ENCODE data around the gene ALDH1B1. TPM values are rescaled to one million over a fixed set of nuclear protein-coding genes. Genes with fewer than 3 reads are reported as not detected.

The ALDH1B1 gene
- polyA plus RNA-seq, 1 donor (not counting 4 experiments of a cell fraction or from before 2014, with no cell fraction given), result 14.4 TPM

- dilution Hi-C loops (cut with MboI; ENCODE audit: extremely low pct_ligation_motif_present, low sequenced_read_pairs), result no loop called here
- Histone ChIP-seq H3K79me2 (ENCODE audit: control insufficient read depth, insufficient read depth, low read length) (peaks cover 6% of the 10 kb centered on the region), H3K9me3 (ENCODE audit: control insufficient read depth, low read depth, low read length) (no peaks in the 10 kb centered on the region), H3K4me2 (ENCODE audit: control insufficient read depth, extremely low read depth, insufficient read depth, low read depth, low read length) (peak overlapping the region; percentile 95), H4K20me1 (ENCODE audit: control insufficient read depth, extremely low read depth, insufficient read depth, low read length) (no peaks in the 10 kb centered on the region), H3K4me3 (ENCODE audit: control insufficient read depth in 2 of 3, extremely low read depth in 1 of 3, insufficient read depth in 2 of 3, low read depth in 1 of 3, low read length in 3 of 3) (no peak overlapping the region), H3K36me3 (ENCODE audit: control insufficient read depth in 2 of 2, extremely low read depth in 1 of 2, insufficient read depth in 2 of 2, low read length in 2 of 2) (peaks cover 2 to 8% of the 10 kb centered on the region in 2 experiments), H3K27me3 (ENCODE audit: control insufficient read depth, extremely low read depth, insufficient read depth, low read length) (peaks cover 12% of the 10 kb centered on the region), H3K9ac (ENCODE audit: control insufficient read depth, extremely low read depth, insufficient read depth, low read length) (no peak overlapping the region), H2AFZ (ENCODE audit: control insufficient read depth, low read length) (no peak overlapping the region), H3K4me1 (ENCODE audit: control insufficient read depth, extremely low read depth, insufficient read depth, low read length) (peaks cover 3% of the 10 kb centered on the region), H3K27ac (ENCODE audit: control insufficient read depth, insufficient read depth, low read length) (no peak overlapping the region), H3K9me1 (ENCODE audit: control insufficient read depth, extremely low read depth, insufficient read depth, low read length) (no peaks in the 10 kb centered on the region)
- TF ChIP-seq CTCF (optimal IDR thresholded peaks at IDR 0.05 in 1 of 3, IDR thresholded peaks at IDR 0.05 in 1 of 3, conservative IDR thresholded peaks at IDR 0.05 in 1 of 3; ENCODE audit: extremely low read depth in 1 of 3, insufficient read depth in 2 of 3, low read length in 3 of 3) (no peak), EZH2 (IDR thresholded peaks at IDR 0.05; ENCODE audit: low read length) (no peak)
- DNase-seq (ENCODE audit: low read depth, low spot score), result no peak
- no peak for FAIRE-seq
These were observed 1.0 kb upstream of the ALDH1B1 start for GRCh38 chr9:38391278-38392118.

GRCh38 chr9:38393128-38393796 is 760 bp downstream of the ALDH1B1 start:
- Histone ChIP-seq H3K27me3 (ENCODE audit: control insufficient read depth, extremely low read depth, insufficient read depth, low read length) (peaks cover 12% of the 10 kb centered on the region), H3K4me3 (ENCODE audit: control insufficient read depth in 2 of 3, extremely low read depth in 1 of 3, insufficient read depth in 2 of 3, low read depth in 1 of 3, low read length in 3 of 3) (peak overlapping the region; percentile 77 to 86 (median 78)), H3K27ac (ENCODE audit: control insufficient read depth, insufficient read depth, low read length) (peak overlapping the region; percentile 32), H4K20me1 (ENCODE audit: control insufficient read depth, extremely low read depth, insufficient read depth, low read length) (no peaks in the 10 kb centered on the region), H3K36me3 (ENCODE audit: control insufficient read depth in 2 of 2, extremely low read depth in 1 of 2, insufficient read depth in 2 of 2, low read length in 2 of 2) (peaks cover 5 to 12% of the 10 kb centered on the region in 2 experiments), H2AFZ (ENCODE audit: control insufficient read depth, low read length) (peak overlapping the region; percentile 95), H3K9me3 (ENCODE audit: control insufficient read depth, low read depth, low read length) (no peaks in the 10 kb centered on the region), H3K9me1 (ENCODE audit: control insufficient read depth, extremely low read depth, insufficient read depth, low read length) (no peaks in the 10 kb centered on the region), H3K9ac (ENCODE audit: control insufficient read depth, extremely low read depth, insufficient read depth, low read length) (peak overlapping the region; percentile 78), H3K79me2 (ENCODE audit: control insufficient read depth, insufficient read depth, low read length) (peaks cover 6% of the 10 kb centered on the region), H3K4me1 (ENCODE audit: control insufficient read depth, extremely low read depth, insufficient read depth, low read length) (peaks cover 3% of the 10 kb centered on the region), H3K4me2 (ENCODE audit: control insufficient read depth, extremely low read depth, insufficient read depth, low read depth, low read length) (peak overlapping the region; percentile 95)
- DNase-seq (ENCODE audit: low read depth, low spot score) (no peak), FAIRE-seq (no peak)
- dilution Hi-C loops (cut with MboI; ENCODE audit: extremely low pct_ligation_motif_present, low sequenced_read_pairs), result no loop called here
- TF ChIP-seq CTCF (optimal IDR thresholded peaks at IDR 0.05 in 1 of 3, IDR thresholded peaks at IDR 0.05 in 1 of 3, conservative IDR thresholded peaks at IDR 0.05 in 1 of 3; ENCODE audit: extremely low read depth in 1 of 3, insufficient read depth in 2 of 3, low read length in 3 of 3), result no peak

Measured in keratinocyte (primary cell).